GM12878 (cell line): ENCODE measurements around the gene HYI. TPM values are rescaled to one million over a fixed set of nuclear protein-coding genes. Genes with fewer than 3 reads are reported as not detected.

Experiments used
- ATAC-seq: fragments of 200-7000 bp; cut with Tn5 transposase; 3 replicates; pipeline ENCODE4 v1.9.1; 2020; ENCODE audit warnings: mild to moderate bottlenecking, moderate library complexity
- BruUV-seq: library from RNA; stranded (reverse); fragments of 400-500 nt; replicated peaks from 2 replicates; lab custom pipeline; 2021; lab: Mats Ljungman, UMichigan
- CTCF ChIA-PET: fragments of 300-600 bp; sonication (Branson Sonifier 250); formaldehyde crosslinking; extraction: SDS; loops from one replicate; lab custom pipeline; 2021; ENCODE audit warnings: inconsistent platforms; lab: Yijun Ruan, JAX
- POLR2A ChIA-PET: fragments of 350-600 bp; formaldehyde crosslinking; extraction: SDS; loops from one replicate; lab custom pipeline; 2021; ENCODE audit warnings: inconsistent platforms; lab: Charles Lee
- RAD21 ChIA-PET: fragments of 300-600 bp; sonication (Branson Sonifier 250); formaldehyde crosslinking; loops from one replicate; lab custom pipeline; 2023; ENCODE audit warnings: antibody characterized with exemption; ENCODE audit not compliant: unreplicated experiment; lab: Charles Lee
- SMC1A ChIA-PET: fragments of 300-600 bp; sonication (Branson Sonifier 250); formaldehyde crosslinking; loops from one replicate; lab custom pipeline; 2023; ENCODE audit not compliant: unreplicated experiment, uncharacterized antibody; lab: Charles Lee
- DNase-seq: peaks from one replicate; pipeline ENCODE4 v3.0.0-alpha.2; 2011; ENCODE audit warnings: low read depth, low spot score
- FAIRE-seq: peaks from 3 replicates; lab custom pipeline; 2011; peaks lifted over from hg19 to GRCh38; lab: Jason Lieb, UNC
- H2AFZ ChIP-seq: 2 replicates; pipeline ENCODE4 v1.6.0; 2011; ENCODE audit warnings: low read depth, low read length, control low read depth; ENCODE audit not compliant: control insufficient read depth
- H3K27ac ChIP-seq: 2 replicates; pipeline ENCODE4 v1.5.1; 2011; ENCODE audit warnings: control low read depth; ENCODE audit not compliant: control insufficient read depth, insufficient read depth
- H3K27me3 ChIP-seq, 2 experiments: replicated peaks in 1 of 2; 2 replicates each; pipeline versions ENCODE4 v1.6.0 to v1.6.1; 2011; ENCODE audit warnings: low read length in 1 of 2; ENCODE audit not compliant: control insufficient read depth in 2 of 2, insufficient read depth in 2 of 2
- H3K36me3 ChIP-seq, 2 experiments: 2 replicates each; pipeline ENCODE4 v1.5.1; 2011; ENCODE audit warnings: low read length in 1 of 2; ENCODE audit not compliant: control insufficient read depth in 2 of 2, insufficient read depth in 2 of 2
- H3K4me1 ChIP-seq: 2 replicates; pipeline ENCODE4 v1.6.1; 2011; ENCODE audit warnings: mild to moderate bottlenecking, low read length, moderate library complexity, mixed read lengths; ENCODE audit not compliant: control insufficient read depth, insufficient read depth
- H3K4me2 ChIP-seq: 2 replicates; pipeline ENCODE4 v1.6.0; 2011; ENCODE audit warnings: control low read depth; ENCODE audit not compliant: control insufficient read depth, insufficient read depth
- H3K4me3 ChIP-seq: fragments of 200-600 bp; sonication (generic); 2 replicates; pipeline ENCODE4 v1.5.1; 2016
- H3K79me2 ChIP-seq: 2 replicates; pipeline ENCODE4 v1.6.0; 2011; ENCODE audit warnings: low read length; ENCODE audit not compliant: control insufficient read depth, insufficient read depth
- H3K9ac ChIP-seq: 2 replicates; pipeline ENCODE4 v1.8.0; 2011; ENCODE audit warnings: low read length, control low read depth, mixed read lengths; ENCODE audit not compliant: control insufficient read depth, insufficient read depth
- H3K9me3 ChIP-seq: replicated peaks from 3 replicates; pipeline ENCODE4 v1.5.1; 2011; ENCODE audit warnings: mild to moderate bottlenecking, low read length; ENCODE audit not compliant: control insufficient read depth, insufficient read depth
- H4K20me1 ChIP-seq: 2 replicates; pipeline ENCODE4 v1.6.0; 2011; ENCODE audit not compliant: control insufficient read depth, insufficient read depth
- ATF3 ChIP-seq: IDR thresholded peaks from 2 replicates; pipeline ENCODE4 v1.6.1; 2011; ENCODE audit warnings: low read depth, mild to moderate bottlenecking, low read length, moderate library complexity, borderline replicate concordance; ENCODE audit errors: extremely low read depth
- BMI1 ChIP-seq: fragments of 450-650 bp; IDR thresholded peaks from 2 replicates; pipeline ENCODE4 v1.6.1; 2016; ENCODE audit warnings: mild to moderate bottlenecking, moderate library complexity, borderline replicate concordance
- CBX5 ChIP-seq: sonication (generic); IDR thresholded peaks from 2 replicates; pipeline ENCODE4 v1.6.1; 2016; ENCODE audit warnings: low read depth, moderate library complexity, mild to moderate bottlenecking, inconsistent platforms
- E4F1 ChIP-seq: fragments of 450-650 bp; IDR thresholded peaks from 2 replicates; pipeline ENCODE4 v1.6.1; 2018; ENCODE audit warnings: borderline replicate concordance, mild to moderate bottlenecking; ENCODE audit not compliant: partially characterized antibody
- FOS ChIP-seq: IDR thresholded peaks from 3 replicates; pipeline ENCODE4 v1.6.1; 2011; ENCODE audit warnings: borderline replicate concordance; ENCODE audit not compliant: insufficient read length; ENCODE audit errors: extremely low read depth
- HDAC6 ChIP-seq: fragments of 200-600 bp; sonication (generic); IDR thresholded peaks from one replicate; pipeline ENCODE4 v1.8.0; 2017; ENCODE audit warnings: antibody characterized with exemption; ENCODE audit not compliant: unreplicated experiment
- PRDM15 ChIP-seq: fragments of 450-650 bp; formaldehyde crosslinking; IDR thresholded peaks from 2 replicates; pipeline ENCODE4 v1.4.0; 2020; ENCODE audit warnings: mild to moderate bottlenecking, moderate library complexity
- STAT3 ChIP-seq: IDR thresholded peaks from 2 replicates; pipeline ENCODE4 v1.6.1; 2011; ENCODE audit warnings: low read depth, low read length, improper control_type of control experiment
- TCF3 ChIP-seq: IDR thresholded peaks from 2 replicates; pipeline ENCODE4 v1.6.1; 2012; ENCODE audit warnings: low read depth, mild to moderate bottlenecking, low read length, borderline replicate concordance; ENCODE audit not compliant: insufficient read depth
- YY1 ChIP-seq: IDR thresholded peaks from 2 replicates; pipeline ENCODE4 v1.6.1; 2011; ENCODE audit warnings: low read depth, mild to moderate bottlenecking, low read length
- ZNF274 ChIP-seq: IDR thresholded peaks from one replicate; pipeline ENCODE4 v1.8.0; 2011; ENCODE audit not compliant: insufficient read length, insufficient read depth
- ZNF592 ChIP-seq: fragments of 450-650 bp; IDR thresholded peaks from 2 replicates; pipeline ENCODE4 v1.6.1; 2017; ENCODE audit warnings: mild to moderate bottlenecking, moderate library complexity
- ZZZ3 ChIP-seq: IDR thresholded peaks from 2 replicates; pipeline ENCODE4 v1.6.1; 2011; ENCODE audit warnings: low read depth; ENCODE audit not compliant: control insufficient read depth, insufficient read length
- WGBS: methylation state at CpG from one replicate; pipeline ENCODE4 v1.1.6; 2016; ENCODE audit warnings: low lambda C conversion rate; ENCODE audit not compliant: insufficient replicate concordance, insufficient coverage; ENCODE audit errors: missing lambda C conversion rate; 5-methylcytosine and 5-hydroxymethylcytosine counted together
- in situ Hi-C: fragments of 300-500 bp; cut with MboI; formaldehyde crosslinking; loops from 9 replicates; pipeline ENCODE4 v1.14.3; 2018; ENCODE audit warnings: mixed read lengths
- intact Hi-C: fragments of 100-400 bp; cut with micrococcal nuclease; formaldehyde crosslinking; loops from one replicate; pipeline ENCODE4 v1.14.2; 2022; ENCODE audit not compliant: unreplicated experiment
- polyA plus RNA-seq, 11 experiments: library from polyadenylated mRNA; depleted of rRNA in 4 of 11; unstranded in 6 of 11; stranded (reverse) in 5 of 11; fragments of >200 nt; fragmentation: Nextera tagmentation in 4 of 11; fragmentation: Illumina TruSeq in 1 of 11; extraction: Ambion mirVana in 4 of 11; extraction: Trizol in 1 of 11; gene quantifications; 1 replicate in 1 of 11; 2 replicates in 10 of 11; pipeline versions ENCODE4 v1.2.1 to v1.2.3, GENCODE V29; 2011 to 2016; ENCODE audit warnings: inconsistent platforms in 2 of 11, missing spikeins in 2 of 11, low read depth in 1 of 11
- total RNA-seq, 4 experiments: library from RNA; depleted of rRNA in 3 of 4; stranded (reverse); fragments of >200 nt in 3 of 4; fragmentation: Illumina TruSeq in 1 of 4; extraction: Trizol in 1 of 4; gene quantifications; 2 replicates each; pipeline versions ENCODE4 v1.2.1 to v1.2.3, GENCODE V29; 2013 to 2021

The HYI gene
- total and polyA plus RNA-seq, 10 of the 15 experiments (the other 5 are each of a cell fraction or from before 2014, with no cell fraction given), result 0.27 to 5.5 (median 2.0) TPM

GRCh38 chr1:43499898-43500297, 46.2 kb upstream of the HYI start:
- Histone ChIP-seq H3K4me2 (no peak overlapping the region), H4K20me1 (no peaks in the 10 kb centered on the region), H3K4me3 (no peak overlapping the region), H3K27me3 (peaks cover 0 to 1% of the 10 kb centered on the region in 2 experiments; a peak in 1 of 4 replicates), H3K27ac (no peak overlapping the region), H3K9ac (no peak overlapping the region), H3K4me1 (no peaks in the 10 kb centered on the region), H3K36me3 (no peaks in the 10 kb centered on the region), H2AFZ (no peak overlapping the region), H3K79me2 (no peaks in the 10 kb centered on the region), H3K9me3 (no peaks in the 10 kb centered on the region)
- in situ Hi-C loops, result no loop called here
- FAIRE-seq (no peak), DNase-seq (no peak), ATAC-seq (no peak)
- POLR2A ChIA-PET, result interaction anchor here (1.0 kb wide), 1 partner anchor 347 kb away, joined by 4 read pairs; no protein-coding TSS in a partner anchor
- no TSS peak for BruUV-seq
- 66% methylated on average over 6 of the region's 6 CpGs for WGBS
- intact Hi-C loops, result no loop called here
- SMC1A ChIA-PET, result interaction anchor here (1.1 to 1.2 kb wide), 2 partner anchors 254 to 950 kb away, joined by 3 read pairs; no protein-coding TSS in a partner anchor
- RAD21 ChIA-PET, result no interaction called here
- CTCF ChIA-PET, result no interaction called here
- no peak for TF ChIP-seq TCF3
- TF ChIP-seq YY1, result no peak
- no peak for TF ChIP-seq PRDM15 (CRISPR knock-in tag)
- no peak for TF ChIP-seq ATF3
- TF ChIP-seq STAT3, result no peak
- no peak for TF ChIP-seq ZZZ3
- no peak for TF ChIP-seq ZNF274
- TF ChIP-seq BMI1, result no peak
- no peak for TF ChIP-seq E4F1
- no peak for TF ChIP-seq HDAC6
- no peak for TF ChIP-seq FOS
- no peak for TF ChIP-seq ZNF592
- TF ChIP-seq CBX5, result no peak
